Retina (tissue), 1 donor: ENCODE measurements around the gene THAP6.
"Not testable (repeated sequence)": the region's sequence is repeated elsewhere in the genome, so short reads cannot be mapped to it uniquely, and the experiment has no call there.

ENCODE experiments used
- DNase-seq: peaks from one replicate; pipeline ENCODE4 v3.0.0-alpha.2; 2016

THAP6 gene

DNA sequence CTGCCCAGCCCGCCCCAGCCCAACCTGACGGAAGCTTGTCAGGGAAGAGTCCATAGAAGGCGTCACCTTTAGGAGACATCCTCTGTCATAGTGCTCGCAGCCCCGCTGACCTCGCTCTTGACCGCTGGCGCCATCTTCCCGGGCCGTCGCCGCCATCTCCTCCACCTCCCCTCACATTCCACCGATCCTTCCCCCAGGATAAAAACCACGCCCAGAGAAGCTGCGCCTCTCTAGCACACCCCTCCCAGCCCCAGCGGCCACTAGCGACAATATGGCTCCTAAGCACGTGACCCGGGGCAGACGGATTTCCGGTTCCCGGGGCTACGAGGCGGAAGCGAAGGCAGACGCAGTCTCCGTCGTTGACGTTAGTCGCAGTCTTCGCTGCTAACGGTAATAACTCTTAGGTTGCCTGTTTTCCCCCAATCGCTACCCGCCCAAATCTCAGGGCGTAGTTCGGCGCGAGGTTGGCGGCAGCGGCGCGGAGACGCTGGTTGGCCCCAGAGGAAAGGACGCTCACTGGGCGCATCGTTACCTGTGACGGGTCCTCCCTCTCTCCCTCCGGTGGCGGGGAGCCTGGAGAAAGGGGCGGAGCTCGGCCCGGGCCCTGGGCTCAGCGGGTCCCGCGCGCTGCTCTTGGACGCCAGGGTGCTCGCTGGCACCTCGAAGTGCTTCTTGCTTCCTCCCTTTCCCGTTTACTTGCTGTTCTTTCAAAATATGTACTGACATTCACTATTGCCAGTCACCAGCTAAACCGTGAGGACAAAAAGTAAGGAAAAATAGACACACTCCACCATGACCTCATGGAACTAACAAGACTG is at the start of gene THAP6, which contains the start of gene RCHY1:
TSS of gene THAP6 (plus strand) at position 343 of the 818 bp plus-strand sequence. CDS start 980 bp downstream, outside the sequence.
TSS of gene RCHY1 (minus strand) at position 273 of the 818 bp plus-strand sequence. CDS start at position 156, 117 bp downstream.
- DNase-seq = peak; percentile 99

- DNase-seq = no peak
Observed at GRCh38 chr4:75469896-75470295, 44.4 kb upstream of the THAP6 start.

DNA sequence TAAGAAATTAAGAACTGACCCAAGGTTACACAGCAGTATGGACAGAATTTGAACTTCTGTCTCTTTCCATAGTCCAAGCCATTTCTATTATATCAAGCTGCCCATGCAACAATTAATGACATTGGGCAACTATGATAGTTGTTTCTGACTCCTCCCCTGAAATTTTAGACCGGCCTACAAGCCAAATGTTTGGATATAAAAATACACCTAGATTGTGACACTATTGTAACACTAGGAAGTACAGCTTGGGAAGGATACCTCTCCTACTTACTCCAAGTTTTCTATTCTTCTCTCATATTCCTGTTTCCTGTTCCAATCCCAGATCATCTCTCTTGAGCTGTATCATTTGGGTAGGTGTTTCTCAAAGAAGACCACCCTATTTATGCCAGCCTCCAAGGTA is 43.5 kb upstream of the THAP6 start:
- DNase-seq = no peak

DNA sequence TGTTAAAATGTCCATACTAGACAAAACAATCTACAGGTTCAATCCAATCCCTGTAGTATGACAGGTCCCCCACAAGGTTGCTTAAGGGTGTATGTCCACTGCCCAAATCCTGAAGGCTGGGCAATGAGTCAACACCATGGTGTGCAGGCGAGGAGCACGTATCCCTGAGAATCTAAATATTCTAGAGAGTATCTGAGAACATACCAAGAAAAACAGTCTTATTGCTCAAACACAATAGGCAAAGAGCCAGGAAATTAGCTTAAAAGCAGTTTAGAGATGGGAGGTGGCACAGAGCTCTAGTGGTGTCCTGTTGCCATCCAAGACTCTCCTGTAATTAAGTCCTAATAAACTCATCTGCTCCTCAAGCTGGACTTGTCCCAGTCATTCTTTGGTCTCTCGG is 37.1 kb upstream of the THAP6 start:
- DNase-seq = no peak

GRCh38 chr4:75484190-75484589 is 30.1 kb upstream of the THAP6 start:
- DNase-seq = no peak

DNA sequence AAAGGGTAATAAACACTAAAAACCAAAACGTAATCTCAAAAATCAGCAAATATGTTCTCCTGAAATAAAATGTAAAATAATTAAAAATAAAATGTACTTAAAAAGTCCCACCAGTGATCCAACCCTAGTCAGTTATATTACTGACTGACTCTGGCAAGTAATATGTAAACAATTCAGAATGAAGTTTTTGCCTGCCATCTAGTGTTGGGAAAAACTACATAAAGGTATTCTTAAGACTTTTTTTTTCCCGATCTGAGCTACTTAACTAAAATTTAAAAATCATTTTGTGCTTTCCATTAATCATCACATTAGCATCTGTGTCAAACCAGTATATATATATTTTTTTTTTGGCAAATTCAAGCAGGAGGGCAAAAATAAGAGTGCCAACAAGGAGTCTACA is 24.1 kb upstream of the THAP6 start:
- no peak for DNase-seq

- DNase-seq = no peak
Observed at GRCh38 chr4:75494563-75494962, 19.7 kb upstream of the THAP6 start.

- DNase-seq = no peak
Observed at GRCh38 chr4:75495476-75495875, 18.8 kb upstream of the THAP6 start.

- no peak for DNase-seq
Observed at GRCh38 chr4:75496406-75496805, 17.9 kb upstream of the THAP6 start.

- no peak for DNase-seq
Observed at GRCh38 chr4:75497133-75497532, 17.1 kb upstream of the THAP6 start.

DNA sequence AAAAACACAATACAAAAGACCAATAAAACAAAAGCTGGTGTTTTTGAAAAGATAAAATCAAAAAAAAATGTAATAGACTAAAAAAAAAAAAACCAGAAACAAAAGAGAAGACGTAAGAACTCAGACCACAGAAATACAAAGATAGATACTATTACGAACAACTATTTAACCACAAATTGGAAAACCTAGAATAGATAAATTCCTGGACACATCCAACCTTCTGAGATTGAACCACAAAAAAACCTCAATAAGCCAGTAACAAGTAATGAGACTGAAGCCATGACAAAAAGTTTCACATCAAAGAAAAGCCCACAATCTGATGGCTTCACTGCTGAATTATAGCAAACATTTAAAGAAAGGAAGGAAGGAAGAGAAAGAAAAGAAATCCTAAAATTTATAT is 16.2 kb upstream of the THAP6 start:
- DNase-seq = no peak

DNA sequence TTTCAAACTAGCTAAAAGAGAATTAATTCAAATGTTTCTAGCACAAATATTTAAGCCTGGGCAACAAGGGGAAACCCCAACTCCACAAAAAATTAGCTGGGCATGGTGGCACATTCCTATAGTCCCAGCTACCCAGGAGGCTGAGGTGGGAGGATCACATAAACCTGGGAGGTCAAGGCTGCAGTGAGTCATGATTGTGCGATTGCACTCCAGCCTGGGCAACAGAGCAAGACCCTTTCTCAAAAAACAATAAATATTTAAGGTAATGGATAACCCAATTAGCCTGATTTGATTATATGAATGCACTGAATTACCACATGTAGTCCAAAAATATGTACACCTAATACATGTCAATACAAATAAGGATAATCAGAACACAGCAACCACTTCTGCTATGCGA is 14.4 kb upstream of the THAP6 start:
- no peak for DNase-seq

DNA sequence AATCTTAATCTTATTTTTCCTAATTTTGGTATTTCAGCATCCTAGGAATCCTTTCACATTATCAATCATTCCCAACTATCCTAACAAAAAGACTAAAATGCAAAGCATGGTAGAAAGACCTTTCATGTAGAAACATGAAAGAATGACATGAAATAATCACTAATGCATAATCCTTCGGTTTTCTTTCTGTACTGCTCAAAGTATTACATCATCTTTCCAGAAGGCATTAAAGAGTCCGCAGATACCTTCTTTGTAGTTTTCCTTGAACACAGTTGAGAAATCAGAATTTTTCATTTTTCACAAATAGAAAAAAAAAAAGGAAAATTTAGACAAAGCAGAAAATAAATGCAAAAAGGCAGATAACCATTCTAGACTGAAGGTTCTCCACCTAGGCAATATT is 11.6 kb upstream of the THAP6 start:
- DNase-seq = no peak

DNA sequence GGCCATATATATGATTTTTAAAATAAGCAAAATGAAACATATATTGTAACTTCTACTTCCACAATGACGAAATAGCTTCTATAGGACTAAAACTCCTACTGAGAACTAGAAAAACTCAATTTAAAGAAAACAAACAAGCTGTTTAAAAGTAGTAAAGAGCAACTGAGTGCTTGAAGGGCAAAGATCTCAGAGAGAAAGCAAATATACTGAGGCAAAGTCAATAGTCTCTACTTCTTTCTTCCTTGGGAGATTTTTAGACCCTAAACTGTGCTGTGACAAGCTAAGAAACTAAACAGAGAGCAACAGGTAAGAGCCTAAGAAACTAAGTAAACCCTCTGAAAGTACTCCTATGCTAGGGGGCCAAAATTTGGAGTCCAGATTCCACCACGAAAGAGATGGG is 8.6 kb upstream of the THAP6 start:
- no peak for DNase-seq

GRCh38 chr4:75509592-75509991 is 4.7 kb upstream of the THAP6 start:
- DNase-seq = not testable (repeated sequence)

DNA sequence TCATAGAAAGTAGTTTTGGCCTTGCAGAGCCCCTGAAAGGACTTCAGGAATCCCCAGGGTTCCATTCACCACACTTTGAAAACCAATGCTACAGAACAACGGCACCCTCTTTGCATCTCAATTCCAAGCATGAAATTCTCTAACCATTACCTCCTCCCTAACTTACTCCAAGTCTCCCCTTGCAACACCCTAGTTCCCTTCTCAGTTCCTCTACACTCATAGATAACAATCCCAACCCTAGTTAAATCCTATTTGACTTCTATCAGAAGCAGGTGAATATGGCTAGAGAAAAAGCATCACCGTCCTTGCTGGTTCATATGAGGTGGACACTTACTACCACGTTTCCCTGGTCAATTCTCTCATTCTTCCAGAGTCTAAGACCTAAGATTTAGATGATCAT is 2.4 kb upstream of the THAP6 start:
- no peak for DNase-seq

GRCh38 chr4:75512386-75513211 is 1.7 kb upstream of the THAP6 start:
- DNase-seq = no peak

DNA sequence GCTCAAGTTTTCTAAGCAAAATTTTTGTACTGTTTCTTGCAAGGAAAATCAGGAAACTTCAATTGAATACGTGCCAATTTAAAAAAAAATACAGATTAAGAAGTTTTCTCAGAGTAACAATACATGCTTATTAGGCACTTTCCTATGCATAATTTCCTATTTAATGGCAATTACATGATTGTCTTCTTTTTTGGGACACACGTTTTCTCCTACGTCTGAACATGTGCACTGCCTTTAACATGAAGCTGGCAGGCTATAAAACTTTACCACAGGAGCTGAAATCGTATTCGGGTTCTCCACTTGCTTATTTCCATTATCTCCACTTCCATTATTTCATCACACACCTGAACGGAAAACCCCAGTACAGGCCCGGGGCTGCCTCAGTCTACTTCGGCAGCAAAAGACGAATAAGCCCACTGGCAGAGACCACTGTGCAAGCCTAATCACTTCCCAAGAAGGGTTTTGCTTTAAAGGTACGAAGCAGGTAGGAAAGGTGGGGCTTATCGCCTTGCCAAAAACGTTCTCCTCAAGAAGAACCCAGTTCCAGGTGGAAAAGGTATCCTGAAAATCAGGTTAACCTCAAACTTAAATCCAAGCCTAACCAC is 645 bp upstream of the THAP6 start:
- no peak for DNase-seq

GRCh38 chr4:75514949-75515612 is 808 bp downstream of the THAP6 start:
- DNase-seq = no peak

GRCh38 chr4:75516144-75516543 is 1.9 kb downstream of the THAP6 start:
- no peak for DNase-seq

GRCh38 chr4:75519452-75519851 is 5.2 kb downstream of the THAP6 start:
- DNase-seq = not testable (repeated sequence)

DNA sequence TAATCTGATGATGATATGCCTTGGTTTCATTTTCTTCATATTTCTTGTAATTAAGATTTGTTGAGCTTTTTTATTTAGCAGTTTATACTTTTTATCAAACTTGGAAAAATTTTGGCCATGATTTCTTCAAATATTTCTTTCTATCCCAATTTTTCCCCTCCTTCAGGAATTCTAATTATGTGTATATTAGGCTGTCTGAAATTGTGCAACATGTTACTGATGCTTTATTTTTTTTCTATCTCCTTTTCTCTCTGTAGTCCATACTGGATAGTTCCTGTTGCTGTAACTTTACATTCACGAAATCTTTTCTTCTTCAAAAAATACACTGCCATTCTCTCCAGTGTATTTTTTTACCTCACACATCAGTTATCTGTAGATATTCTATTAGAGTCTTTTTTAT is 10.8 kb downstream of the THAP6 start:
- DNase-seq = no peak

GRCh38 chr4:75525910-75526309 is 11.6 kb downstream of the THAP6 start:
- DNase-seq = no peak
